Smooth muscle cell of the brain vasculature (primary cell): Measurements from ENCODE around the gene TSTD1.
"Not testable (repeated sequence)": the region's sequence is repeated elsewhere in the genome, so short reads cannot be mapped to it uniquely, and the experiment has no call there.

Experiments
- DNase-seq: peaks from one replicate; pipeline ENCODE4 v3.0.0-alpha.2; 2012; ENCODE audit warnings: low read depth, low spot score

The TSTD1 gene

GRCh38 chr1:161009602-161010211 lies 29.1 kb downstream of the TSTD1 start:
- no peak for DNase-seq

GRCh38 chr1:161008869-161009510 lies 29.8 kb downstream of the TSTD1 start:
- no peak for DNase-seq

GRCh38 chr1:161007369-161007768 lies 31.4 kb downstream of the TSTD1 start:
- DNase-seq = no peak

- DNase-seq = no peak
Observed at GRCh38 chr1:161006563-161006962, 32.2 kb downstream of the TSTD1 start.

GRCh38 chr1:161001525-161001924 lies 37.2 kb downstream of the TSTD1 start:
- no peak for DNase-seq

GRCh38 chr1:161000736-161001480 lies 37.9 kb downstream of the TSTD1 start:
- DNase-seq = no peak

- no peak for DNase-seq
Observed at GRCh38 chr1:160999376-160999775, 39.4 kb downstream of the TSTD1 start.

GRCh38 chr1:160997323-160998038 lies 41.3 kb downstream of the TSTD1 start:
- DNase-seq = no peak

- no peak for DNase-seq
Observed at GRCh38 chr1:160996178-160996577, 42.6 kb downstream of the TSTD1 start.

GRCh38 chr1:160993544-160994193 lies 45.1 kb downstream of the TSTD1 start:
- no peak for DNase-seq

GRCh38 chr1:160992036-160992435 lies 46.7 kb downstream of the TSTD1 start:
- not testable (repeated sequence) for DNase-seq
